ENCODE data around the gene CD2. TPM values are rescaled to one million over a fixed set of nuclear protein-coding genes. Genes with fewer than 3 reads are reported as not detected.

Gene CD2
- polyA plus RNA-seq, 3 donors: 1.2 to 3.3 (median 1.8) TPM

GRCh38 chr1:116725798-116726197, 28.4 kb upstream of the CD2 start:
- no peak overlapping the region for H3K27ac ChIP-seq (ENCODE audit: low read depth, low read length)
- WGBS, 3 donors: 56 to 76% (median 70%) methylated on average over 3 of the region's 3 CpGs

GRCh38 chr1:116726872-116727820, 27.1 kb upstream of the CD2 start:
- no peak overlapping the region for H3K27ac ChIP-seq (ENCODE audit: low read depth, low read length)
- WGBS, 3 donors: 78 to 92% (median 80%) methylated on average over 5 of the region's 5 CpGs

- no peak overlapping the region for H3K27ac ChIP-seq (ENCODE audit: low read depth, low read length)
These were observed 22.8 kb upstream of the CD2 start for GRCh38 chr1:116731439-116731838.

GRCh38 chr1:116732726-116733125, 21.5 kb upstream of the CD2 start:
- H3K27ac ChIP-seq (ENCODE audit: low read depth, low read length): no peak overlapping the region
- 95 to 96% (median 95%) methylated on average over 6 of the region's 6 CpGs for WGBS, 3 donors

GRCh38 chr1:116733476-116734365, 20.5 kb upstream of the CD2 start:
- WGBS, 3 donors: 63 to 77% (median 66%) methylated on average over 5 of the region's 5 CpGs
- H3K27ac ChIP-seq (ENCODE audit: low read depth, low read length): no peak overlapping the region

- 81 to 86% (median 84%) methylated on average over 8 of the region's 8 CpGs for WGBS, 3 donors
- no peak overlapping the region for H3K27ac ChIP-seq (ENCODE audit: low read depth, low read length)
These were observed 19.0 kb upstream of the CD2 start for GRCh38 chr1:116735246-116735645.

- WGBS, 3 donors: 46 to 55% (median 53%) methylated on average over 8 of the region's 8 CpGs
- H3K27ac ChIP-seq (ENCODE audit: low read depth, low read length): no peak overlapping the region
These were observed 17.0 kb upstream of the CD2 start for GRCh38 chr1:116737020-116737854.

- H3K27ac ChIP-seq (ENCODE audit: low read depth, low read length): no peak overlapping the region
- WGBS, 3 donors: 82 to 88% (median 84%) methylated on average over 7 of the region's 7 CpGs
These were observed 16.3 kb upstream of the CD2 start for GRCh38 chr1:116737855-116738321.

- WGBS, 3 donors: 68 to 80% (median 76%) methylated on average over 9 of the region's 9 CpGs
- H3K27ac ChIP-seq (ENCODE audit: low read depth, low read length): no peak overlapping the region
These were observed 15.4 kb upstream of the CD2 start for GRCh38 chr1:116738673-116739370.

GRCh38 chr1:116739371-116740012, 14.7 kb upstream of the CD2 start:
- no peak overlapping the region for H3K27ac ChIP-seq (ENCODE audit: low read depth, low read length)
- 82 to 91% (median 84%) methylated on average over 7 of the region's 7 CpGs for WGBS, 3 donors

GRCh38 chr1:116740296-116740695, 13.9 kb upstream of the CD2 start:
- no peak overlapping the region for H3K27ac ChIP-seq (ENCODE audit: low read depth, low read length)
- WGBS, 3 donors: 92 to 93% (median 92%) methylated on average over 6 of the region's 6 CpGs

GRCh38 chr1:116740746-116741145, 13.5 kb upstream of the CD2 start:
- H3K27ac ChIP-seq (ENCODE audit: low read depth, low read length): no peak overlapping the region
- 47 to 80% (median 67%) methylated on average over 2 of the region's 2 CpGs for WGBS, 3 donors

GRCh38 chr1:116741836-116742565, 12.2 kb upstream of the CD2 start:
- H3K27ac ChIP-seq (ENCODE audit: low read depth, low read length): no peak overlapping the region
- WGBS, 3 donors: 93 to 96% (median 95%) methylated on average over 42 of the region's 42 CpGs

- no peak overlapping the region for H3K27ac ChIP-seq (ENCODE audit: low read depth, low read length)
- 90 to 96% (median 95%) methylated on average over 4 of the region's 4 CpGs for WGBS, 3 donors
These were observed 10.7 kb upstream of the CD2 start for GRCh38 chr1:116743535-116743934.

- 94 to 96% (median 95%) methylated on average over 3 of the region's 3 CpGs for WGBS, 3 donors
- no peak overlapping the region for H3K27ac ChIP-seq (ENCODE audit: low read depth, low read length)
These were observed 6.0 kb upstream of the CD2 start for GRCh38 chr1:116748272-116748671.

GRCh38 chr1:116751146-116751545, 3.1 kb upstream of the CD2 start:
- no peak overlapping the region for H3K27ac ChIP-seq (ENCODE audit: low read depth, low read length)
- WGBS, 3 donors: 45 to 61% (median 50%) methylated on average over 4 of the region's 4 CpGs

- 17 to 27% (median 26%) methylated on average over 1 of the region's 1 CpG for WGBS, 3 donors
- no peak overlapping the region for H3K27ac ChIP-seq (ENCODE audit: low read depth, low read length)
These were observed 2.6 kb upstream of the CD2 start for GRCh38 chr1:116751621-116752020.

Data from adipose tissue (tissue), 3 donors.